IMR-90 (cell line): Measurements from ENCODE around the gene NAPA. TPM values are rescaled to one million over a fixed set of nuclear protein-coding genes. Genes with fewer than 3 reads are reported as not detected.
A peak's percentile ranks its signal among the peaks of the same experiment; 100 is the strongest.

ENCODE experiments used
- ATAC-seq: fragments of 200-7000 bp; cut with Tn5 transposase; 2 replicates; pipeline ENCODE4 v1.9.1; 2020; ENCODE audit warnings: low read depth, mild to moderate bottlenecking, moderate library complexity
- BruUV-seq: library from RNA; stranded (reverse); fragments of 400-500 nt; replicated peaks from 2 replicates; lab custom pipeline; 2021; lab: Mats Ljungman, UMichigan
- CTCF ChIA-PET: fragments of 300-600 bp; formaldehyde crosslinking; extraction: SDS; loops from one replicate; lab custom pipeline; 2021; ENCODE audit warnings: antibody characterized with exemption; lab: Yijun Ruan, JAX
- POLR2A ChIA-PET: fragments of 300-600 bp; sonication (Branson Sonifier 250); formaldehyde crosslinking; loops from one replicate; lab custom pipeline; 2022; ENCODE audit warnings: antibody characterized with exemption; ENCODE audit not compliant: unreplicated experiment; lab: Charles Lee
- DNase-seq: peaks from one replicate; pipeline ENCODE4 v3.0.0; 2013
- H2AFZ ChIP-seq: replicated peaks from 2 replicates; pipeline ENCODE3; 2013; ENCODE audit warnings: low read length, mild to moderate bottlenecking; ENCODE audit not compliant: poor library complexity
- H2AK5ac ChIP-seq: 2 replicates; pipeline ENCODE4 v1.6.1; 2013; ENCODE audit warnings: low read depth, low read length, inconsistent platforms
- H2AK9ac ChIP-seq: replicated peaks from 2 replicates; pipeline ENCODE3; 2013; ENCODE audit warnings: mild to moderate bottlenecking, low read depth, low read length, moderate library complexity; ENCODE audit not compliant: poor library complexity
- H2BK120ac ChIP-seq: 2 replicates; pipeline ENCODE4 v1.6.1; 2013; ENCODE audit warnings: low read depth, low read length, inconsistent platforms
- H2BK15ac ChIP-seq: 3 replicates; pipeline ENCODE4 v1.6.1; 2013; ENCODE audit warnings: low read depth, low read length, inconsistent platforms
- H2BK20ac ChIP-seq: 2 replicates; pipeline ENCODE4 v1.6.1; 2013; ENCODE audit warnings: low read depth, mild to moderate bottlenecking, inconsistent platforms, low read length, moderate library complexity
- H2BK5ac ChIP-seq: 2 replicates; pipeline ENCODE4 v1.6.1; 2013; ENCODE audit warnings: mild to moderate bottlenecking, low read depth, low read length, inconsistent platforms; ENCODE audit not compliant: poor library complexity, severe bottlenecking
- H3K14ac ChIP-seq: replicated peaks from 2 replicates; pipeline ENCODE4 v1.6.1; 2013; ENCODE audit warnings: low read depth, low read length, inconsistent platforms
- H3K18ac ChIP-seq: 2 replicates; pipeline ENCODE4 v1.6.1; 2013; ENCODE audit warnings: low read depth, low read length, control low read depth
- H3K23ac ChIP-seq: 2 replicates; pipeline ENCODE4 v1.6.1; 2013; ENCODE audit warnings: low read depth, low read length, inconsistent platforms
- H3K27ac ChIP-seq: 2 replicates; pipeline ENCODE4 v1.5.1; 2013; ENCODE audit warnings: mild to moderate bottlenecking, control low read depth, low read length; ENCODE audit not compliant: insufficient read depth
- H3K27me3 ChIP-seq: 2 replicates; pipeline ENCODE4 v1.6.1; 2013; ENCODE audit warnings: low read length; ENCODE audit not compliant: control insufficient read depth, insufficient read depth
- H3K36me3 ChIP-seq: 2 replicates; pipeline ENCODE4 v1.6.1; 2013; ENCODE audit warnings: low read length, mixed read lengths; ENCODE audit not compliant: control insufficient read depth, insufficient read depth
- H3K4ac ChIP-seq: 2 replicates; pipeline ENCODE4 v1.6.1; 2013; ENCODE audit warnings: low read depth, low read length, inconsistent platforms
- H3K4me1 ChIP-seq: 2 replicates; pipeline ENCODE4 v1.6.1; 2013; ENCODE audit warnings: low read length, mixed read lengths; ENCODE audit not compliant: control insufficient read depth, insufficient read depth
- H3K4me2 ChIP-seq: 2 replicates; pipeline ENCODE4 v1.6.1; 2013; ENCODE audit warnings: low read depth, mild to moderate bottlenecking, control low read depth, low read length, moderate library complexity
- H3K4me3 ChIP-seq: 2 replicates; pipeline ENCODE4 v1.5.1; 2013; ENCODE audit warnings: low read depth, mild to moderate bottlenecking, control low read depth, low read length, moderate library complexity; ENCODE audit not compliant: insufficient read depth
- H3K56ac ChIP-seq: 2 replicates; pipeline ENCODE4 v1.6.1; 2013; ENCODE audit warnings: low read length, inconsistent platforms; ENCODE audit not compliant: insufficient read depth; ENCODE audit errors: extremely low read depth
- H3K79me1 ChIP-seq, 2 experiments: 2 replicates each; pipeline ENCODE4 v1.6.1; 2013; ENCODE audit warnings: low read length in 2 of 2, inconsistent platforms in 1 of 2, low read depth in 1 of 2
- H3K9ac ChIP-seq: 2 replicates; pipeline ENCODE4 v1.6.1; 2013; ENCODE audit warnings: low read depth, low read length, control low read depth
- H3K9me1 ChIP-seq: 2 replicates; pipeline ENCODE4 v1.6.1; 2013; ENCODE audit warnings: low read length, inconsistent platforms; ENCODE audit not compliant: insufficient read depth
- H3K9me3 ChIP-seq: 2 replicates; pipeline ENCODE4 v1.6.1; 2013; ENCODE audit warnings: low read length; ENCODE audit not compliant: control insufficient read depth, insufficient read depth
- H4K20me1 ChIP-seq: 2 replicates; pipeline ENCODE4 v1.6.1; 2013; ENCODE audit warnings: low read length, inconsistent platforms; ENCODE audit not compliant: insufficient read depth
- H4K5ac ChIP-seq: 2 replicates; pipeline ENCODE4 v1.6.1; 2013; ENCODE audit warnings: mild to moderate bottlenecking, low read depth, low read length, control low read depth
- H4K8ac ChIP-seq, 2 experiments: 2 replicates each; pipeline ENCODE4 v1.6.1; 2013; ENCODE audit warnings: low read depth in 2 of 2, low read length in 2 of 2, control low read depth in 1 of 2, inconsistent platforms in 1 of 2
- H4K91ac ChIP-seq: 2 replicates; pipeline ENCODE4 v1.6.1; 2013; ENCODE audit warnings: low read depth, low read length, inconsistent platforms; ENCODE audit not compliant: insufficient read depth
- BHLHE40 ChIP-seq: fragments of 150-350 bp; IDR thresholded peaks from 2 replicates; pipeline ENCODE4 v1.6.1; 2016; ENCODE audit warnings: mild to moderate bottlenecking, low read depth, low read length
- CEBPB ChIP-seq: IDR thresholded peaks from 2 replicates; pipeline ENCODE4 v1.6.1; 2012; ENCODE audit warnings: low read depth, low read length, improper control_type of control experiment
- CHD1 ChIP-seq: IDR thresholded peaks from 2 replicates; pipeline ENCODE4 v1.6.1; 2012; ENCODE audit warnings: low read depth, low read length, improper control_type of control experiment
- FOS ChIP-seq: fragments of 150-350 bp; IDR thresholded peaks from 2 replicates; pipeline ENCODE4 v1.6.1; 2016; ENCODE audit warnings: low read depth, low read length
- MAFK ChIP-seq: IDR thresholded peaks from 2 replicates; pipeline ENCODE4 v1.6.1; 2012; ENCODE audit warnings: low read depth, low read length, improper control_type of control experiment
- MAZ ChIP-seq: IDR thresholded peaks from 2 replicates; pipeline ENCODE4 v1.6.1; 2012; ENCODE audit warnings: low read depth, mild to moderate bottlenecking, low read length, improper control_type of control experiment, moderate library complexity, borderline replicate concordance
- MXI1 ChIP-seq: IDR thresholded peaks from 2 replicates; pipeline ENCODE4 v1.6.1; 2012; ENCODE audit warnings: low read depth, mild to moderate bottlenecking, low read length, moderate library complexity, borderline replicate concordance
- NFE2L2 ChIP-seq: fragments of 150-350 bp; IDR thresholded peaks from 2 replicates; pipeline ENCODE4 v1.6.1; 2016; ENCODE audit warnings: low read depth, mild to moderate bottlenecking, low read length
- POLR2A ChIP-seq: IDR thresholded peaks from 2 replicates; pipeline ENCODE4 v1.6.1; 2012; ENCODE audit warnings: mild to moderate bottlenecking, low read depth, low read length
- RCOR1 ChIP-seq: IDR thresholded peaks from 2 replicates; pipeline ENCODE4 v1.6.1; 2012; ENCODE audit warnings: mild to moderate bottlenecking, low read length, improper control_type of control experiment; ENCODE audit not compliant: insufficient replicate concordance
- RFX5 ChIP-seq: IDR thresholded peaks from 2 replicates; pipeline ENCODE4 v1.8.0; 2012; ENCODE audit warnings: low read depth, mild to moderate bottlenecking, low read length, moderate library complexity
- WGBS, 2 experiments: methylation state at CpG; one replicate each; pipeline versions ENCODE4 v1.1.5 to v1.1.7; 2013; ENCODE audit warnings: missing lambda C conversion rate in 2 of 2; ENCODE audit not compliant: insufficient read length in 1 of 2; ENCODE audit errors: extremely low coverage in 2 of 2; 5-methylcytosine and 5-hydroxymethylcytosine counted together
- dilution Hi-C: fragments of 300-500 bp; cut with HindIII; formaldehyde crosslinking; loops from one replicate; pipeline ENCODE4 v1.14.3; 2018; ENCODE audit warnings: low sequenced_read_pairs; ENCODE audit not compliant: unreplicated experiment
- in situ Hi-C: fragments of 300-500 bp; cut with MboI; formaldehyde crosslinking; loops from 3 replicates; pipeline ENCODE4 v1.14.3; 2019; ENCODE audit warnings: low sequenced_read_pairs, inconsistent platforms, mixed read lengths
- intact Hi-C: fragments of 100-400 bp; cut with micrococcal nuclease; formaldehyde crosslinking; loops from 2 replicates; pipeline ENCODE4 v1.10.0; 2022
- polyA plus RNA-seq, 3 experiments: library from polyadenylated mRNA; depleted of rRNA; stranded (reverse); fragments of >200 nt; gene quantifications; 2 replicates each; pipeline ENCODE4 v1.2.3, GENCODE V29; 2012; ENCODE audit warnings: low replicate concordance in 1 of 3
- total RNA-seq: library from RNA; depleted of rRNA; stranded (reverse); fragments of >200 nt; gene quantifications from 2 replicates; pipeline ENCODE4 v1.2.3, GENCODE V29; 2012
- TF ChIP-seq, protein P1 (sequence below): conservative IDR thresholded peaks from 2 replicates; pipeline ENCODE4 v1.5.1; 2012; ENCODE audit warnings: mild to moderate bottlenecking, low read depth, low read length, improper control_type of control experiment
- TF ChIP-seq, protein P2 (sequence below): fragments of 150-350 bp; IDR thresholded peaks from 2 replicates; pipeline ENCODE4 v1.6.1; 2016; ENCODE audit warnings: low read depth, mild to moderate bottlenecking, low read length, moderate library complexity, borderline replicate concordance

NAPA gene
- total and polyA plus RNA-seq, 2 of the 4 experiments (the other 2 are of a cell fraction): 76.4 to 126 TPM

DNA sequence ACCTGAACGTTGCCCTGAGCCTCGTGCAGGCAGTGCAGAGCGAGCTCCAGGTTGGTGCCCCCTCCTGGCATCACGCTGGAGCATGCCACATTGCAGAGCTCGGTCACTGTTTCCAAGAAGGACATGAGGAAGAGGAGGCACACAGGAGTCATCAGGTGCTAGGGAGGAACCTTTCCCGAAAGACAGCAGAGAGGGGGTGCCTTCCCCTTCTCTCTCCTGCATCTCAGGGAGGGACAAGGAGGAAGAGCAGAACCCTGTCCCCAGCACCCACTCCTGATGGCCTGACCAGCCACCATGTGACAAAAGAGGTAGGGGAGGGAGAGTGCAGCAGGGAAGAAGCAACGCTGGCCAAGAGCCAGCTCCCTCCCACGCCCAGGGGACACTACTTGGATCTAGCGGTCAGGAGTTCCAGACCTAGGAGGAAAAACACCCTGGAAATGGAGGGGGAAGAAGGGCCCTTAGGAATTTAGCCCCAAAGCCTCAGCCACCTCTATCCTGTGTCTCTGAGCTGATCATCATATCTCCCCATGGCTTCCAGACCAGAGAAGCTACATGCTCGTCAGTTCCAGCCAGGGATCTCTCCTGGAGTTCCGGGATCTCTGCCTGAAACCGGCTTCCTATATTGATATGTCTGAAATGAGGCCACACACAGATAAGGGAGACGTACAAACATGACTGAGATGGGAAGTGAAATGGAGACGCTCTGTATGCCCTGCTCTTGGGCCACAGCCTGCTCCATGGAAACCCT lies 17.0 kb upstream of the NAPA start:
- ATAC-seq (no peak; the same call in 1 of the 2 replicates), DNase-seq (no peak)
- H2AFZ ChIP-seq: peak overlapping the region; percentile 54
- intact Hi-C loops (no loop called here), in situ Hi-C loops (no loop called here), dilution Hi-C loops (no loop called here)
- ChIA-PET POLR2A (no interaction called here), CTCF (no interaction called here)
- H4K91ac ChIP-seq: no peak overlapping the region
- no peak overlapping the region for H2BK15ac ChIP-seq
- H3K4me2 ChIP-seq: no peak overlapping the region
- H3K4me1 ChIP-seq: no peaks in the 10 kb centered on the region; the same call in 1 of the 2 replicates
- no peak overlapping the region for H3K4me3 ChIP-seq
- 0 out of 2 replicates have a peak, but pooled peaks cover 2% of the 10 kb centered on the region for H3K9me1 ChIP-seq
- H3K9me3 ChIP-seq: no peaks in the 10 kb centered on the region
- WGBS, 2 experiments: 24% methylated on average over 4 of the region's 14 CpGs; no CpG with 5 or more reads in 1 of the 2 experiments
- H3K79me1 ChIP-seq: no peaks in the 10 kb centered on the region
- no peak overlapping the region for H2BK5ac ChIP-seq
- H4K20me1 ChIP-seq: no peaks in the 10 kb centered on the region
- no peak overlapping the region for H4K8ac ChIP-seq
- no peak overlapping the region for H2AK5ac ChIP-seq
- no peak overlapping the region; the same call in 1 of the 2 replicates for H3K23ac ChIP-seq
- no peak overlapping the region for H3K27ac ChIP-seq
- no peak overlapping the region for H3K18ac ChIP-seq
- no peak overlapping the region for H4K5ac ChIP-seq
- no peak overlapping the region for H2BK20ac ChIP-seq
- H3K14ac ChIP-seq: no peak overlapping the region
- BruUV-seq: no TSS peak
- no peak overlapping the region for H2AK9ac ChIP-seq
- no peak overlapping the region for H3K56ac ChIP-seq
- H3K9ac ChIP-seq: no peak overlapping the region
- H3K4ac ChIP-seq: no peak overlapping the region
- TF ChIP-seq POLR2A (no peak), MXI1 (no peak), RFX5 (no peak), MAZ (no peak), RCOR1 (no peak), MAFK (no peak), CEBPB (no peak), FOS (no peak), BHLHE40 (no peak), CHD1 (no peak), NFE2L2 (no peak)
- TF ChIP-seq, protein P1, sequence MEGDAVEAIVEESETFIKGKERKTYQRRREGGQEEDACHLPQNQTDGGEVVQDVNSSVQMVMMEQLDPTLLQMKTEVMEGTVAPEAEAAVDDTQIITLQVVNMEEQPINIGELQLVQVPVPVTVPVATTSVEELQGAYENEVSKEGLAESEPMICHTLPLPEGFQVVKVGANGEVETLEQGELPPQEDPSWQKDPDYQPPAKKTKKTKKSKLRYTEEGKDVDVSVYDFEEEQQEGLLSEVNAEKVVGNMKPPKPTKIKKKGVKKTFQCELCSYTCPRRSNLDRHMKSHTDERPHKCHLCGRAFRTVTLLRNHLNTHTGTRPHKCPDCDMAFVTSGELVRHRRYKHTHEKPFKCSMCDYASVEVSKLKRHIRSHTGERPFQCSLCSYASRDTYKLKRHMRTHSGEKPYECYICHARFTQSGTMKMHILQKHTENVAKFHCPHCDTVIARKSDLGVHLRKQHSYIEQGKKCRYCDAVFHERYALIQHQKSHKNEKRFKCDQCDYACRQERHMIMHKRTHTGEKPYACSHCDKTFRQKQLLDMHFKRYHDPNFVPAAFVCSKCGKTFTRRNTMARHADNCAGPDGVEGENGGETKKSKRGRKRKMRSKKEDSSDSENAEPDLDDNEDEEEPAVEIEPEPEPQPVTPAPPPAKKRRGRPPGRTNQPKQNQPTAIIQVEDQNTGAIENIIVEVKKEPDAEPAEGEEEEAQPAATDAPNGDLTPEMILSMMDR: no peak
- TF ChIP-seq, protein P2, sequence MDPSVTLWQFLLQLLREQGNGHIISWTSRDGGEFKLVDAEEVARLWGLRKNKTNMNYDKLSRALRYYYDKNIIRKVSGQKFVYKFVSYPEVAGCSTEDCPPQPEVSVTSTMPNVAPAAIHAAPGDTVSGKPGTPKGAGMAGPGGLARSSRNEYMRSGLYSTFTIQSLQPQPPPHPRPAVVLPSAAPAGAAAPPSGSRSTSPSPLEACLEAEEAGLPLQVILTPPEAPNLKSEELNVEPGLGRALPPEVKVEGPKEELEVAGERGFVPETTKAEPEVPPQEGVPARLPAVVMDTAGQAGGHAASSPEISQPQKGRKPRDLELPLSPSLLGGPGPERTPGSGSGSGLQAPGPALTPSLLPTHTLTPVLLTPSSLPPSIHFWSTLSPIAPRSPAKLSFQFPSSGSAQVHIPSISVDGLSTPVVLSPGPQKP: no peak
- H2BK120ac ChIP-seq: no peak overlapping the region
- H3K36me3 ChIP-seq: no peaks in the 10 kb centered on the region
- peaks cover 33% of the 10 kb centered on the region for H3K27me3 ChIP-seq
